Stimulated activated memory B cell treated with anti-CD40 and anti-IgM and Interleukin-4, amounts not matched to agents 10 μg/mL and 1 μg/mL and 100 μg/mL, for 72 hours (primary cell): ENCODE results near the gene DGKI.

Experiments used
- ATAC-seq: fragments of 150-1000 bp; cut with Tn5 transposase; 2 replicates; pipeline ENCODE4 v1.10.0; 2021
- H3K27ac Mint-ChIP-seq: one replicate; pipeline ENCODE4 v1.8.0; 2022; ENCODE audit warnings: mild to moderate bottlenecking, mixed read lengths
- H3K27me3 Mint-ChIP-seq: one replicate; pipeline ENCODE4 v1.8.0; 2022; ENCODE audit warnings: mixed read lengths
- H3K36me3 Mint-ChIP-seq: one replicate; pipeline ENCODE4 v1.8.0; 2022; ENCODE audit warnings: mixed read lengths
- H3K4me1 Mint-ChIP-seq: one replicate; pipeline ENCODE4 v1.8.0; 2022; ENCODE audit warnings: mixed read lengths
- H3K4me3 Mint-ChIP-seq: one replicate; pipeline ENCODE4 v1.8.0; 2022; ENCODE audit warnings: mild to moderate bottlenecking, moderate library complexity, mixed read lengths
- H3K9me3 Mint-ChIP-seq: one replicate; pipeline ENCODE4 v1.8.0; 2022; ENCODE audit warnings: mixed read lengths

The DGKI gene

DNA sequence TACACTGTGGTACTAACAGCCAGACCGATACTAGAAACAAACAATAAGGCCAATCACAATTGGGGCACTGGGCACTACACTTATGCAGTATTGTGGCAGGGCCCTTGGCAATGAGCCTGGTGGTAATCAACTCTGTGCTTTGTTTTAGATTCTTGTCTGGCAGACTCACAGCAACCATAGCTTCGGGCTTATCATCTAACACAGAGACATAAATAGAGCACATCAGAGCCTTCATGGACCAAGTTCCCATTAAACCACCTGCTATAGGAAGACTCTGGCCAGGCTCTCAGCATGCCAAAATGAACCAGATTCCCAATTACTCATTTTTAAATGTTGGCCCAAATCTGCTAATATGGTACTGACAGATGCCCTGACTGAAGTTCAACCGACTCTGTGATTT is 218.6 kb downstream of the DGKI start:
- no peak for ATAC-seq
- Mint-ChIP-seq H3K36me3 (no peaks in the 10 kb centered on the region), H3K27ac (no peak overlapping the region), H3K4me1 (no peaks in the 10 kb centered on the region), H3K9me3 (no peaks in the 10 kb centered on the region), H3K27me3 (peaks cover 17% of the 10 kb centered on the region), H3K4me3 (no peak overlapping the region)

DNA sequence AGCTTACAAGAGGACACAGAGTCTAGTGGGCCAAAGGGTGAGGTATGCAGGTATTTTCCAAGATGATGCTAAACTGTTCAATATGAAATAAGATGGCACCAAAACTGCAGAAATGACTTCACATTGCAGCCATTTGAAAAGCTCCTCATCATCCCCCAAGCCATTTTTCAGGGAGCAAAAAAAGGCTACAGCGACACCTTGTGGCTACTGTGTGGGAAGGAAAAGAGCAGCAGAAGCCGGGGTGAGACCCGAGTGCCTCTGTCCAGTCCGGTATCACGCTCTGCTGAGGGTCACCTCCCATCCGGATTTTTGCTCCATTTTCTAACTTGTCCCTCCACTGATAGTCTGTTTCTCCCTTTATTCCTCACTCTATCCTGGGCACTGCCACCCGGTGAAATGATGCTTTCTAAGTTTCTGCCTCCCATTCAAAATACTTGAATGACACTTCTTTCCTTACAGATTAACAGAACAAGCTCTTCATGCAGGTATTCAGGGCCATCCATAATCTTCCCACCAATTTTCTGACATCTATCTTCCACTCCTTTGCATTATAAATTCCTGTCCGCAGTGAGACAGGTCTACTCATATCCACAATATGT is 220.2 kb downstream of the DGKI start:
- Mint-ChIP-seq H3K27me3 (peaks cover 17% of the 10 kb centered on the region), H3K9me3 (no peaks in the 10 kb centered on the region), H3K4me1 (no peaks in the 10 kb centered on the region), H3K4me3 (no peak overlapping the region), H3K36me3 (no peaks in the 10 kb centered on the region), H3K27ac (no peak overlapping the region)
- no peak for ATAC-seq

DNA sequence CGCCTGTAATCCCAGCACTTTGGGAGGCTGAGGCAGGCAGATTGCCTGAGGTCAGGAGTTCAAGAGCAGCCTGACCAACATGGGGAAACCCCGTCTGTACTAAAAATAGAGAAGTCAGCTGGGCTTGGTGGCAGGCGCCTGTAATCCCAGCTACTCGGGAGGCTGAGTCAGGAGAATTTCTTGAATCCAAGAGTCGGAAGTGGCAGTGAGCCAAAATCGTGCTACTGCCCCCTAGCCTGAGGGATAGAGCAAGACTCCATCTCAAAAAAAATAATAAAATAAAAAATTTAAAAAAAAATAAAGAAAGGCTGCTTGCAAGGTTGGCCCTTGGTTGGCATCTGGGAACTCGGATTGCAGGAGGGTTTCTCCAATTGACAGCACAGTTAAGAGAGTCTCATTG is 221.6 kb downstream of the DGKI start:
- no peak overlapping the region for H3K27ac Mint-ChIP-seq
- H3K4me1 Mint-ChIP-seq: no peaks in the 10 kb centered on the region
- ATAC-seq: no peak
- H3K4me3 Mint-ChIP-seq: no peak overlapping the region
- H3K27me3 Mint-ChIP-seq: peaks cover 17% of the 10 kb centered on the region
- H3K9me3 Mint-ChIP-seq: no peaks in the 10 kb centered on the region
- no peaks in the 10 kb centered on the region for H3K36me3 Mint-ChIP-seq

DNA sequence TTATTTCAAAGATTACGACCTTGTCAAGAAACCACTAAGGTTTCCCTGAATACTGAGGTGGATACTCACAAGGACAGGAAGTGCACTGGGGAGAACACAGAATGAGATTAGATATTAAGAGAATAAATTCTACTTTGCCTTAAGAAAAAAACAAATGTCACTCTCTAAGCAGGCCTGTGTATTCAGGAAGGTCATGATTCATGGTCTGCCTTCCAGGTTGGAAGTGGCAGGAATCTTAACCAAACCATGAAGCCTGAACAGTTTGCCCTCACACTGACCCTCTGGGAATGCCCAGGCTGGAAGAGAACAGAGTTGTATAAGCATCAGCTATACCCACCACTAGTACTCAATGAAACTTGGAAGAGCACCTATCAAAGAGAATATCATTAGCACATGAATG is 227.6 kb downstream of the DGKI start:
- ATAC-seq: peak; percentile 24
- no peak overlapping the region for H3K27ac Mint-ChIP-seq

DNA sequence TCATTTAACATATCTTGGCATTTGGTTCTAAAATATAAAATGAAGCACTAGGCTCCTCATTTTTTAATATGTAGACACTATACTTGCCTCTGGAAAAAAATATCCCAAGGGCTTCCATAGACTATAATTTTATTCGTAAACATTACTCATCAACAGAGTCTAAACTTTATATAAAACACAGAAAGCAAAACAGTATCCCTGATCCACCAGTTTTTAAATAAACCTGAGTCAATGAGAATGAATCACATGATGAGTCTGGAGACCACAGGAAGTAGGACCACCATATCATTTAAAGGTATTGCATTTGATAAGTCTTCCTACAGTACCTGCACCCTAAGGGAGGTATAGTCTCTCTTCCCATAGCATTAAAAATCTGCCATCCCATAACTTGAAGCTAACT is 228.0 kb downstream of the DGKI start:
- H3K27me3 Mint-ChIP-seq: peaks cover 19% of the 10 kb centered on the region
- no peaks in the 10 kb centered on the region for H3K9me3 Mint-ChIP-seq
- H3K27ac Mint-ChIP-seq: no peak overlapping the region
- no peak overlapping the region for H3K4me3 Mint-ChIP-seq
- no peaks in the 10 kb centered on the region for H3K36me3 Mint-ChIP-seq
- no peak for ATAC-seq
- H3K4me1 Mint-ChIP-seq: no peaks in the 10 kb centered on the region

More for the DNA sequence above, 227.6 kb downstream of the DGKI start:
- Mint-ChIP-seq H3K4me1 (no peaks in the 10 kb centered on the region), H3K36me3 (no peaks in the 10 kb centered on the region), H3K9me3 (no peaks in the 10 kb centered on the region), H3K27me3 (peaks cover 19% of the 10 kb centered on the region), H3K4me3 (no peak overlapping the region)

DNA sequence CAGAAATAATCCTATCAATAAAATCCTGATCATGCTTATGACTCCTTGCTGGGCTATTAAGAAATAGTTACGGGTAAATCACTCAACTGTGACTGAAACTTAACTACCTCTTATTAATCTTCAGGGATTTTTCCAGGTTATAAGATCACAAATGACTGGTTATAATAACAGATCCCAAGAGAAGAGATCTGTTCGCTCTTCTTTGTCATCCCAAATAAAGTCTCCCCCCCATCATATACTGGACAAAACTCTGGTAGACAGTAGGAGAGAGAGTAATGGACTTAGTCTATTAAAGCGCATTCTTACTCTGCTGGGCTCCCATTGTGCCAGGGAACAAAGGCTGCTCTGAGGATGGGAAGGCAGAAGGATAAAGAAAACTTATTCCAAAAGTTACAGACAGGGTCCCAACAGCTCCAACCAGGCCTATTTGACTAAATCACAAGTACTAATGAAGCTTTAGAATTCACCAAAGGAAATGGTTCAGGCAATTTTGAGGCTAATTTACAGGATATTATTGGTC is 233.7 kb downstream of the DGKI start:
- no peaks in the 10 kb centered on the region for H3K36me3 Mint-ChIP-seq
- no peak for ATAC-seq
- no peaks in the 10 kb centered on the region for H3K4me1 Mint-ChIP-seq
- H3K4me3 Mint-ChIP-seq: no peak overlapping the region
- H3K27ac Mint-ChIP-seq: no peak overlapping the region
- H3K9me3 Mint-ChIP-seq: no peaks in the 10 kb centered on the region
- H3K27me3 Mint-ChIP-seq: peaks cover 19% of the 10 kb centered on the region

DNA sequence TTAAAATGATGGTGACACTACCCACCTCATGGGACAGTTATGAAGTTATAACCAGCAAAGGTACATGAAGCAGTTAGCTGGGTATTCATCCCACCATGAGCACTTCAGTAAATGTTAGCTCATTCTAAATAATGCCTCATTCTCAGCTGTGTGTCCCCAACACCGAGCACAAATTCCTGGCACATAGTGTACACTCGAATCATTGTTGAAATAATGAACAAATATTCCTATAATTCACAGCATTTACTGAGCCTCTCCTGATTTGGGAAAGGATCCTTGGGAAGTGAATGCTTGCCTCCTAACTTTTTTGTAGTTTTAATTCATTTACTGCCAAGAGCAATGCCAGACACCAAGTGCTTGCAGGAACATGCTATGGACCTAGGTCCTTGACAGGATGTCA is 235.2 kb downstream of the DGKI start:
- Mint-ChIP-seq H3K27me3 (peaks cover 11% of the 10 kb centered on the region), H3K9me3 (no peaks in the 10 kb centered on the region), H3K4me3 (no peak overlapping the region), H3K27ac (no peak overlapping the region), H3K4me1 (no peaks in the 10 kb centered on the region), H3K36me3 (no peaks in the 10 kb centered on the region)
- ATAC-seq: no peak

DNA sequence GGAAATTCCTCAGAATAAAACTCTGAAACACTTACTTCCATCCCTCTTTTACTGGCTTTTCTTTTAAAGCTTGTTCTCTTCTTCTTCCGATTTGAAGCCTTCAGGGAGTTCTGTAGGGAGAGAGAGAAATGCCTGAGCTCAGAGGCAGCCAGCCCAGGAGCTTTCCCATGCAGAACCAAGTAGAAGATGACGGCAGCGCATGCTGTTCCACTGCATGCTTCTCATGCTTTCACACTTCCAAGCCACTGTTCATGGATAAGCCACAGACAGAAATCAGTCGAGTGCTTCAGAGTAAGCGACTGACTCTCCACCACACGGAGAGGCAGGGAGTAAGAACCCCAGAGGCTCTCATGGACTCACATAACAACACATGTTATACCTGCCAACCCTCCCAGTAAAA is 237.3 kb downstream of the DGKI start:
- ATAC-seq: peak; percentile 42
- H3K4me3 Mint-ChIP-seq: no peak overlapping the region
- peaks cover 3% of the 10 kb centered on the region for H3K27me3 Mint-ChIP-seq
- no peaks in the 10 kb centered on the region for H3K9me3 Mint-ChIP-seq
- no peaks in the 10 kb centered on the region for H3K36me3 Mint-ChIP-seq
- H3K27ac Mint-ChIP-seq: no peak overlapping the region
- no peaks in the 10 kb centered on the region for H3K4me1 Mint-ChIP-seq

DNA sequence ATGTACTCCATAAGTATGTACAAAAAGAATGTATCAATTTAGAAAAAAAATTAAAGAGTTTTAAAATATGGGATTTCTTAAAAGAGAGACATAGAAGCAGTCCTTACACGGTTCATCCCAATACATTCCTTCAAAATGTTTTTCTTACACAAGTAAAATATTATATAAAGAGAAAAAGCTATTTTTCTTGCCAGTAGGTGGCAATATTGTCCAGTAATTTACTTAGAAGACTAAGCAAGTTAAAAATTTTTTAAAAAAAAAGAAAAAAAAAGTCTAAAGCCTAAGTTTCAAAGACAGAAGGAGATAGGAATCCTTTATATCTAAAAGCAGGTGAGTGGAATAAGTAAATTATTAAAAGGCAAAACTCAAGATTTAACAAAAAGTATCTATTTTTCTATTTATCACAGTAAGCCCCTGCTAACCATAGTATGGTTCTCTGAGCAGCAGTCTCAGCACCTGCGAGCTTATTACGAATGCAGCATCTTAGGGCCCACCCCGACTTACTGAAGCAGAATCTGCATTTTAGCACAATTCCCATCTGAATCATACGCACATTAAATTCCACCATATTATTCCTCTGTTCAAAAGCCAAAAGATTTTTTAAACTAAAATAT is 240.6 kb downstream of the DGKI start:
- no peaks in the 10 kb centered on the region for H3K4me1 Mint-ChIP-seq
- no peaks in the 10 kb centered on the region for H3K9me3 Mint-ChIP-seq
- no peak for ATAC-seq

DNA sequence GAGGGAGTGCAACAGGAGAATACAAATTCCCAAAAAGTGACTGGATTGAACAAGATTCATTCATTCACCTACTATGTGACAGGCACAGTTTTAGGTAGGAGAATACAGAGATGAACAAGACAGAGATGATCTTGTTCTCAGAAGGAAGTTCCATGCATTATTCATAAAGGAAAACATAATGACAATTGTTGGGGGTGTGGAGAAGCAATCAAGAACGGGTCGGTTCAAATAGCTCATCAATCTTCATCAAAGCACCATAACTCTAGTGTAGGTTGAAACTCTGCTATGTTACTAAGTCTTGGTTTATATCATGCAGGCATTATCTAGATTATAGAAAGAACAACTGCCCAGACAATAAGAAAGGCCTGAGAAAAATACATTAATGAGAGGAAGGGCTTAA is 243.7 kb downstream of the DGKI start:
- H3K9me3 Mint-ChIP-seq: no peaks in the 10 kb centered on the region
- H3K36me3 Mint-ChIP-seq: no peaks in the 10 kb centered on the region
- H3K4me3 Mint-ChIP-seq: no peak overlapping the region
- H3K4me1 Mint-ChIP-seq: no peaks in the 10 kb centered on the region
- no peak overlapping the region for H3K27ac Mint-ChIP-seq
- H3K27me3 Mint-ChIP-seq: no peaks in the 10 kb centered on the region
- no peak for ATAC-seq

More for the DNA sequence above, 240.6 kb downstream of the DGKI start:
- H3K27me3 Mint-ChIP-seq: no peaks in the 10 kb centered on the region
- no peak overlapping the region for H3K4me3 Mint-ChIP-seq
- no peak overlapping the region for H3K27ac Mint-ChIP-seq
- H3K36me3 Mint-ChIP-seq: no peaks in the 10 kb centered on the region

DNA sequence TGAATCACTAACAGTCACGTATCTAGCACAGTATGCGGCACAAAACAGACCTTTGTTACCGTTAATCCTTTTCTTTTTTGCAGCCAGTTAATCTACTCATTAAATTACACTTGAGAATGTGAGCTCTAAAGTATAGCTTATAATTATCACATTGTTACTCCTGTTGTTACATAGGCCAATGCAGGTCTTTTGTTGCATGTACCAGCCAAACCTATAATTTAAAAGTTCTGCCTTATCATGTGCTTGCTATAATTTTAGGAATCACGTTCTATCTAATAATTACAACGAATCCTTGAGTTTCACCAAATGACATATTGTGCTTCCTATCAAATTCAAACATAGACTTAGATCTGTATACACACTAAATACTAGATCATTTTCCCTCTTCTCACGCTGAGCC is 245.1 kb downstream of the DGKI start:
- no peak for ATAC-seq
- H3K9me3 Mint-ChIP-seq: no peaks in the 10 kb centered on the region
- H3K4me3 Mint-ChIP-seq: no peak overlapping the region
- no peaks in the 10 kb centered on the region for H3K27me3 Mint-ChIP-seq
- H3K4me1 Mint-ChIP-seq: no peaks in the 10 kb centered on the region
- no peaks in the 10 kb centered on the region for H3K36me3 Mint-ChIP-seq
- no peak overlapping the region for H3K27ac Mint-ChIP-seq

DNA sequence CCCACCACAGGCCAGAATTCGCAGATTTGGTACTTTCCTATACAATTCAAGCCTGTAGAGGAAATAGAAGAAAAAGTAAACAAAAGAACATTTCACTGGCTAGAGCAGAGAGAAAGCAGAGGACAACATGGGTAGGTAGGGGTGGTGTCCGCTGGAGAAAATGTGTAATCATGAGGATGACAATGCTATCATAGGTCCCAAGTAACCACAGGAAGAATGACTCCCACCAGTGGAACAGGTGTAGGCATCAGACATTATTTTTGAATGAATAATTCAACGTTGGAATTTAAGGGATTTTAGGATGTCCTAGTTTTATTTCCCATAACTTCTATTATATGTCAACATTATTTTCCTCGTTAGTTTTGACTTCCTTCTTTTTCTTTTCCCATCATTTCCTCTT is 248.9 kb downstream of the DGKI start:
- Mint-ChIP-seq H3K4me3 (no peak overlapping the region), H3K4me1 (no peaks in the 10 kb centered on the region), H3K36me3 (no peaks in the 10 kb centered on the region), H3K27me3 (no peaks in the 10 kb centered on the region), H3K27ac (no peak overlapping the region), H3K9me3 (no peaks in the 10 kb centered on the region)
- ATAC-seq: no peak

DNA sequence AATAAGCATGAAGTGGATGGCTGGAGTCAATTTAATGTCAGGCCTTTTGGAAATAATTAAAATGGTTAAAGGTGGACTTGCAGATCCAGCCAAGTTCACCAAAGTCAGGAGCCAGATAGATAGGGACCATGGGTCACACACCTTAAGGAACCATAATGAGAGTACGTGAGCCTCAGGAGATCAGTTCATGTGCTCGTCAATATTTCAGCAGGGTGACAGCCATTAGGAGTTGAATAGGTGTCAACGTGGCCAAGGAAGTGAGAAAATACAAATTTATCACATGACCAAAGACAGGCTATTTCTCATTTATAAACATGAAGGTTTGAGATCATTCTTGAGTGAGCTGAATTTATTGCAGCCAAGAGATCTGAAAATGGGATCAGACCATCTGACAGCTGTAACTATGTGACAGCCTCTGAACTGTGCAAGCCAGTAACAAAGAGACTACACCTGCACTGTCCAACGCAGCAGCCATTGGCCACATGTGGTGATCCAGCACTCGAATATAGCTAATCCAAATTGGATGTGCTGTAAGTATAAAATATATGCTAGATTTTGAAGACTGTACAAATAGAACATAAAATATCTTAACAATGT is 253.6 kb downstream of the DGKI start:
- Mint-ChIP-seq H3K4me3 (no peak overlapping the region), H3K27me3 (no peaks in the 10 kb centered on the region), H3K36me3 (no peaks in the 10 kb centered on the region), H3K9me3 (no peaks in the 10 kb centered on the region), H3K4me1 (no peaks in the 10 kb centered on the region), H3K27ac (no peak overlapping the region)
- ATAC-seq: no peak

DNA sequence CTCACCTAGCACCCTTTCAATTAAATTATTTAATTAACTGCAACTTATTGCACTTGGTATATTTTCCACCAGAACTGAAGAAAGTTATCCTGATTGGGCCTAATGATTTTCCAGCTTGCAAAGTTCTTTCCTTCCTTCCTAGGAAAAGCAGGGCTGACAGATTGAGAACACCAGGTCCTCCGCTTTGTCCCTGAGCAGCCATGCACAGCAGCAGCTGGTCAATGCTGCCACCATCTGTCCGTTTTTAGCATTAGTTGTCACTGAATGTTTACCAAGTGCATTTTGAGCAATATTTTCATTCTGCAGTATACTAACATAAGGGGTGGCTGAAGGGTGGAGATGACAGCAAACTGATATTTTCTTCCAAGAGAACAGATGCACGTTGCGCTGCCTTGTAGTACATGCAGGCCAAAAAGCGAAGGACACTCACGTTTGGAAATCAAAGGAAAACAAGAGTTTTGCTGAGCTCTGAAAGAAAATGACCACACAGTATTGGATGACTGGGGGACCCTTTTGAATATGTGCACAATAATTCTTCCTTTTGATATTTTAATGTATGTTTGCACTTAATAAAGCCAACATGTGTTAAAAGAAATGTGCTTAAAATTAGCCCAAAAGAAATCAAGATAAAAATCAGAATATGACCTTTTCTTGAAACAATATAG is 254.4 kb downstream of the DGKI start:
- Mint-ChIP-seq H3K9me3 (no peaks in the 10 kb centered on the region), H3K4me1 (no peaks in the 10 kb centered on the region), H3K27me3 (no peaks in the 10 kb centered on the region), H3K27ac (no peak overlapping the region), H3K4me3 (no peak overlapping the region), H3K36me3 (no peaks in the 10 kb centered on the region)
- ATAC-seq: no peak

DNA sequence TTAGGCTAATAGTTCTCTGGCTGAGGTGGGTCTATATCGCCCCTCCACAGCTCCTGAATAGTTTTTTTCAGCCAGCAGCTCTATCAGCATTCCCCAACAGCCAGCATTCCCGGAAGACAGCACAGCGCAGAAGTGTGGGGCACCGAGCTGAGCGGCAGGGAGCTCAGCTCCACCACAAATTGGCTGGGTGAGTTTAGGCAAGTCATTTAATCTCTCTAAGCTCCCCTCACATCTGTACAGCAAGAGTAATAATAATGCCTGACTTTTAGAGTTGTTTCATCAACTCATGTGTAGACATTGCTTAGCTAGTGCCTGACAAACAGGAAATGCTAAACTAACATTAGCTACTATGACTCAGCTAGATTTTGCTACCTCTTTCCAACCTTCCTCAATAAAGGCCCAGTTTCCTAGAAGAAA is 255.3 kb downstream of the DGKI start:
- no peak overlapping the region for H3K27ac Mint-ChIP-seq
- ATAC-seq: no peak
- no peaks in the 10 kb centered on the region for H3K9me3 Mint-ChIP-seq
- H3K4me3 Mint-ChIP-seq: no peak overlapping the region
- H3K4me1 Mint-ChIP-seq: no peaks in the 10 kb centered on the region
- H3K36me3 Mint-ChIP-seq: no peaks in the 10 kb centered on the region
- H3K27me3 Mint-ChIP-seq: no peaks in the 10 kb centered on the region
